Calu3 (cell line): ENCODE results near the gene TGFBR2. TPM values are rescaled to one million over a fixed set of nuclear protein-coding genes. Genes with fewer than 3 reads are reported as not detected.

Experiments
- BruUV-seq: library from RNA; stranded (reverse); fragments of 400-500 nt; replicated peaks from 2 replicates; lab custom pipeline; 2021; lab: Mats Ljungman, UMichigan
- CTCF ChIA-PET: fragments of 300-600 bp; sonication (Branson Sonifier 250); formaldehyde crosslinking; loops from one replicate; lab custom pipeline; 2022; ENCODE audit warnings: antibody characterized with exemption; lab: Charles Lee
- DNase-seq: peaks from one replicate; pipeline ENCODE4 v3.0.0; 2022
- H3K27ac Mint-ChIP-seq: one replicate; pipeline ENCODE4 v1.8.0; 2022; ENCODE audit warnings: mixed read lengths; ENCODE audit not compliant: unreplicated experiment
- H3K27me3 Mint-ChIP-seq: one replicate; pipeline ENCODE4 v1.8.0; 2022; ENCODE audit warnings: mixed read lengths; ENCODE audit not compliant: unreplicated experiment
- H3K36me3 Mint-ChIP-seq: one replicate; pipeline ENCODE4 v1.8.0; 2022; ENCODE audit warnings: mild to moderate bottlenecking, moderate library complexity, mixed read lengths; ENCODE audit not compliant: insufficient read depth, unreplicated experiment
- H3K4me1 Mint-ChIP-seq: one replicate; pipeline ENCODE4 v1.8.0; 2022; ENCODE audit warnings: mild to moderate bottlenecking, low read depth, mixed read lengths; ENCODE audit not compliant: unreplicated experiment
- H3K4me3 Mint-ChIP-seq: one replicate; pipeline ENCODE4 v1.8.0; 2022; ENCODE audit warnings: mild to moderate bottlenecking, low read depth, moderate library complexity, mixed read lengths; ENCODE audit not compliant: unreplicated experiment
- H3K9me3 Mint-ChIP-seq: one replicate; pipeline ENCODE4 v1.8.0; 2022; ENCODE audit warnings: low read depth, mixed read lengths; ENCODE audit not compliant: unreplicated experiment
- intact Hi-C: fragments of 100-400 bp; cut with micrococcal nuclease; formaldehyde crosslinking; loops from one replicate; pipeline ENCODE4 v1.10.0; 2022; ENCODE audit not compliant: unreplicated experiment
- total RNA-seq: library from RNA; stranded (reverse); gene quantifications from 2 replicates; pipeline ENCODE4 v1.2.3, GENCODE V29; 2022
- TF ChIP-seq, protein P1 (sequence below): fragments of 200-600 bp; IDR thresholded peaks from one replicate; pipeline ENCODE4 v1.8.0; 2022; ENCODE audit warnings: antibody characterized with exemption; ENCODE audit not compliant: unreplicated experiment

Gene TGFBR2
- total RNA-seq, 1 experiment from 2014 or later, result 105 TPM

GRCh38 chr3:30657914-30658313 is 51.5 kb downstream of the TGFBR2 start:
- DNase-seq, result no peak
- BruUV-seq, result no TSS peak
- Mint-ChIP-seq H3K27me3 (no peaks in the 10 kb centered on the region), H3K27ac (peak overlapping the region; percentile 66), H3K36me3 (peaks cover 70% of the 10 kb centered on the region), H3K4me3 (peak overlapping the region; percentile 31), H3K4me1 (peaks cover 57% of the 10 kb centered on the region), H3K9me3 (no peaks in the 10 kb centered on the region)
- TF ChIP-seq, protein P1, sequence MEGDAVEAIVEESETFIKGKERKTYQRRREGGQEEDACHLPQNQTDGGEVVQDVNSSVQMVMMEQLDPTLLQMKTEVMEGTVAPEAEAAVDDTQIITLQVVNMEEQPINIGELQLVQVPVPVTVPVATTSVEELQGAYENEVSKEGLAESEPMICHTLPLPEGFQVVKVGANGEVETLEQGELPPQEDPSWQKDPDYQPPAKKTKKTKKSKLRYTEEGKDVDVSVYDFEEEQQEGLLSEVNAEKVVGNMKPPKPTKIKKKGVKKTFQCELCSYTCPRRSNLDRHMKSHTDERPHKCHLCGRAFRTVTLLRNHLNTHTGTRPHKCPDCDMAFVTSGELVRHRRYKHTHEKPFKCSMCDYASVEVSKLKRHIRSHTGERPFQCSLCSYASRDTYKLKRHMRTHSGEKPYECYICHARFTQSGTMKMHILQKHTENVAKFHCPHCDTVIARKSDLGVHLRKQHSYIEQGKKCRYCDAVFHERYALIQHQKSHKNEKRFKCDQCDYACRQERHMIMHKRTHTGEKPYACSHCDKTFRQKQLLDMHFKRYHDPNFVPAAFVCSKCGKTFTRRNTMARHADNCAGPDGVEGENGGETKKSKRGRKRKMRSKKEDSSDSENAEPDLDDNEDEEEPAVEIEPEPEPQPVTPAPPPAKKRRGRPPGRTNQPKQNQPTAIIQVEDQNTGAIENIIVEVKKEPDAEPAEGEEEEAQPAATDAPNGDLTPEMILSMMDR, result no peak
- CTCF ChIA-PET, result no interaction called here
- intact Hi-C loops, result loop anchor here (5.0 kb wide), 1 partner anchor 46 kb away; no protein-coding TSS in a partner anchor

DNA sequence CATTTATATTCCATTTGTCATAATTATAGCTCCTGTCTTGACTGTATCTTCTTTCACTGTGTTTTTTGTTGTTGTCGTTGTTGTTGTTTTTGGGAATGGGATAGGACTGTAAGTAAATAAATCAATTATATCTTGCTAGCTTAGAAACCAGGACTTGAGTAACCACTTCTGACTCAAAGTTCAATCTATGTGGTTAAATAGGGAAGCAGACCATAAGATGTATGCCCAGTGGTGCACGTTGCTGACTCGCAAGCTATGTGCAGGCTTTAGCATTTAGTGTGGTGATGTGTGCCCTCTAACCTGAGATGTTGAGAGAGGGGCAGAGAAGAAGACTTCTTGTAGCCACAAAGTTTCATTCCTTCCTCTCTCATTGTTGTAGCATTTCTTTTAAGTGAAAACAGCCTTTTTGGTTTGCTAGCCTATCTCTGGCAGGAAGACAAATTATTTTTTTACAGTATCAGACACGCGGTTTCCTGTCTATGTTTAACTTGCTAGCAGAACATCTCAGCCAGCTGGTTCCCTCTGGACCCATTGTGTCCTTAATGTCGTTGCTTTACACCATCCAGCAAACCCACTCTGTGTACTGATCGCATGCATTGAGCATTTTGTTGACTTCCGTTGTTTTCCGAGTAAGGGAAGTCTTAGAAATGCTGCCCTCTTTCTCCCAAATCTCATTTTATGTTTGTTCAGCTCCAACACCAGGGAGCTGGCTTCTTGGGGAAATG is 52.1 kb downstream of the TGFBR2 start:
- CTCF ChIA-PET, result interaction anchor here (0.7 to 0.9 kb wide), 2 partner anchors 27 to 621 kb away, joined by 3 to 4 read pairs; no protein-coding TSS in a partner anchor
- intact Hi-C loops, result loop anchor here (1.0 to 5.0 kb wide), 2 partner anchors 46 to 119 kb away; no protein-coding TSS in a partner anchor
- Mint-ChIP-seq H3K27ac (peak overlapping the region; percentile 66), H3K36me3 (peaks cover 70% of the 10 kb centered on the region), H3K9me3 (no peaks in the 10 kb centered on the region), H3K27me3 (no peaks in the 10 kb centered on the region), H3K4me1 (peaks cover 57% of the 10 kb centered on the region), H3K4me3 (peak overlapping the region; percentile 31)
- no TSS peak for BruUV-seq
- DNase-seq, result no peak
- TF ChIP-seq, protein P1, result no peak

DNA sequence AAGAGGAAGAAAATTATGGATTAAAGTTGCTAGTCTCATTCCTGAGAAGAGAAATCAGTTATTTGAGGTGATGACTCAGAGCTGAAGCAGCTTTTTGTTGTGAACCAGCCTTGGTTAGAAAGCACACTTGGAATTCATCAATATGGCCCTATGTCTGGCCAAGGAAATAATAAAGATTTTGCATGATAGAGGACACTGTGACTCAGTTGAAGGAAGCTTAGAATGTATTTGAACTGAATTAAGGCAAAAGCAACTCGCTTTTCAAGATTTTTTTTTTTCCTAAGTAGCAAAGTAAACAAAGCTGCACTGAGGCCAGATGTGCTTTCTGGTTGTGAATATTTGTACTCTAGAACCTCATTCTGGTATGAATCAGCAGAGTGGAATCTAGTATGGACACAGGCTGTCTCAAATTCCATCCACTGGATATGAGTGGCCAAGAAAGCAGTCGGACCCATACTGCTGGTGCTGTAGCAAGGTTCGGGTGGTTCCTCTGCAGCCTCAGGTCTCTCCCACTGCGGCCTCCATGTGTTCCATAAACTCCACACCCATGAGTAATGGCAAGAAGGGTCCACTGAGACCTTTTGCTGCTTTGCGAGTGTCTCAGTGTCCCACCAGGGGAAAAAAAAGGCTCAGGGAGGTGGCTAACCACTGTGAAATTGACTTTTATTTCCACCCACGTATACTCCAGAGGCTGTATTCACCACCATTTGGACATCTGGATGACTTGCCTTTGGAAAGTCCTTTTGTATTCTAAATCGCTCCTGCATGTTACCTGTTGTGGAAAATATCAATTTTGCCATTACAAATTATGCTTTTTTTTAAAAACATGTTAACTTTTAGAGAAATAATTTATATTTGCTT is 53.1 kb downstream of the TGFBR2 start:
- intact Hi-C loops, result loop anchor here (1.0 to 5.0 kb wide), 2 partner anchors 47 to 120 kb away; no protein-coding TSS in a partner anchor
- CTCF ChIA-PET, result interaction anchor here (0.7 to 0.9 kb wide), 2 partner anchors 28 to 622 kb away, joined by 3 to 4 read pairs; no protein-coding TSS in a partner anchor
- Mint-ChIP-seq H3K36me3 (peaks cover 63% of the 10 kb centered on the region), H3K27ac (peak overlapping the region; percentile 66), H3K4me1 (peaks cover 57% of the 10 kb centered on the region), H3K4me3 (peak overlapping the region; percentile 31), H3K27me3 (no peaks in the 10 kb centered on the region), H3K9me3 (no peaks in the 10 kb centered on the region)
- TF ChIP-seq, protein P1, result no peak
- peak; percentile 42 for DNase-seq
- TSS peak; percentile 4 for BruUV-seq

- Mint-ChIP-seq H3K27ac (no peak overlapping the region), H3K27me3 (no peaks in the 10 kb centered on the region), H3K4me1 (peaks cover 64% of the 10 kb centered on the region), H3K4me3 (no peak overlapping the region), H3K9me3 (no peaks in the 10 kb centered on the region), H3K36me3 (peaks cover 56% of the 10 kb centered on the region)
- intact Hi-C loops, result no loop called here
- CTCF ChIA-PET, result no interaction called here
- DNase-seq, result no peak
- TF ChIP-seq, protein P1, result no peak
- no TSS peak for BruUV-seq
Observed at GRCh38 chr3:30660136-30660535, 53.7 kb downstream of the TGFBR2 start.
